DOHH2 (cell line): ENCODE data around the gene OSBP.

Source experiments
- EZH2phosphoT487 ChIP-seq: fragments of 200-600 bp; sonication (generic); IDR thresholded peaks from 2 replicates; pipeline ENCODE4 v1.6.1; 2017; ENCODE audit warnings: borderline replicate concordance, mild to moderate bottlenecking, antibody characterized with exemption, low read length, moderate library complexity, mixed read lengths
- TF ChIP-seq, protein P1 (sequence below): fragments of 200-600 bp; sonication (generic); IDR thresholded peaks from one replicate; pipeline ENCODE4 v1.5.1; 2014; ENCODE audit warnings: antibody characterized with exemption, mild to moderate bottlenecking, low read depth, low read length; ENCODE audit not compliant: poor library complexity, severe bottlenecking

DNA sequence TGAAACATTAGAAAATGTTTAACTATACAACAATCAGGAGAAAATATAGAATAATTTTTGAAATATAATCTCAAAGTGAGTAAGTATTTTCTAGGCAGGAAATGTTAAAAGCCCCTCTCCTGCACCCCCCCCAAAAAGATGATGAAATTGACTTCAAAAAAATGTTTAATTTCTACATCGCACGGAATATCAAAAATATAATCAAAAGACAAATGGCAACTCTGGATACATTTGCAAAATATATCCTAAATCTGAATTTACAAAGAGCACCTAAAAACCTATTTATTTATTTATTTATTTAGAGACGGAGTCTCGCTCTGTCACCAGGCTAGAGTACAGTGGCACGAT lies 67.3 kb downstream of the OSBP start:
- TF ChIP-seq EZH2phosphoT487: no peak
- TF ChIP-seq, protein P1, sequence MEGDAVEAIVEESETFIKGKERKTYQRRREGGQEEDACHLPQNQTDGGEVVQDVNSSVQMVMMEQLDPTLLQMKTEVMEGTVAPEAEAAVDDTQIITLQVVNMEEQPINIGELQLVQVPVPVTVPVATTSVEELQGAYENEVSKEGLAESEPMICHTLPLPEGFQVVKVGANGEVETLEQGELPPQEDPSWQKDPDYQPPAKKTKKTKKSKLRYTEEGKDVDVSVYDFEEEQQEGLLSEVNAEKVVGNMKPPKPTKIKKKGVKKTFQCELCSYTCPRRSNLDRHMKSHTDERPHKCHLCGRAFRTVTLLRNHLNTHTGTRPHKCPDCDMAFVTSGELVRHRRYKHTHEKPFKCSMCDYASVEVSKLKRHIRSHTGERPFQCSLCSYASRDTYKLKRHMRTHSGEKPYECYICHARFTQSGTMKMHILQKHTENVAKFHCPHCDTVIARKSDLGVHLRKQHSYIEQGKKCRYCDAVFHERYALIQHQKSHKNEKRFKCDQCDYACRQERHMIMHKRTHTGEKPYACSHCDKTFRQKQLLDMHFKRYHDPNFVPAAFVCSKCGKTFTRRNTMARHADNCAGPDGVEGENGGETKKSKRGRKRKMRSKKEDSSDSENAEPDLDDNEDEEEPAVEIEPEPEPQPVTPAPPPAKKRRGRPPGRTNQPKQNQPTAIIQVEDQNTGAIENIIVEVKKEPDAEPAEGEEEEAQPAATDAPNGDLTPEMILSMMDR: no peak
